Gastrocnemius medialis (tissue), 4 donors: Measurements from ENCODE around the gene PRUNE2. TPM values are rescaled to one million over a fixed set of nuclear protein-coding genes. Genes with fewer than 3 reads are reported as not detected.
"Not testable (repeated sequence)": the region's sequence is repeated elsewhere in the genome, so short reads cannot be mapped to it uniquely, and the experiment has no call there.

Experiments used
- ATAC-seq, 2 donors: fragments of 150-250 bp; one replicate each; pipeline ENCODE4 v1.9.1; 2016
- DNase-seq, 2 donors: peaks; one replicate each; pipeline ENCODE4 v3.0.0-alpha.2; 2019
- H3K27ac ChIP-seq, 4 donors: fragments of 200-600 bp; sonication (generic); 1 replicate in 1 of 4; 2 replicates in 3 of 4; pipeline ENCODE4 v1.5.1; 2016 to 2018; ENCODE audit warnings: mild to moderate bottlenecking in 2 of 4, moderate library complexity in 1 of 4
- H3K27me3 ChIP-seq, 3 donors: fragments of 200-600 bp; sonication (generic) in 2 of 3; 1 replicate in 1 of 3; 2 replicates in 2 of 3; pipeline versions ENCODE4 v1.5.1 to v1.6.0; 2016 to 2019; ENCODE audit warnings: mild to moderate bottlenecking in 1 of 3, moderate library complexity in 1 of 3
- H3K36me3 ChIP-seq, 2 donors: fragments of 200-600 bp; sonication (generic) in 1 of 2; one replicate each; pipeline ENCODE4 v1.5.1; 2017 to 2018
- H3K4me1 ChIP-seq, 2 donors: fragments of 200-600 bp; sonication (generic) in 1 of 2; one replicate each; pipeline ENCODE4 v1.5.1; 2016 to 2017; ENCODE audit warnings: mild to moderate bottlenecking in 2 of 2
- H3K4me3 ChIP-seq, 4 donors: fragments of 200-600 bp; sonication (generic) in 3 of 4; 1 replicate in 1 of 4; 2 replicates in 3 of 4; pipeline ENCODE4 v1.5.1; 2016 to 2019; ENCODE audit warnings: mild to moderate bottlenecking in 2 of 4
- H3K9me3 ChIP-seq, 3 donors: fragments of 200-600 bp; sonication (generic) in 2 of 3; 1 replicate in 1 of 3; 2 replicates in 2 of 3; pipeline ENCODE4 v1.5.1; 2016 to 2019
- CTCF ChIP-seq, 5 experiments: fragments of 450-650 bp in 3 of 5; fragments of 200-600 bp in 2 of 5; sonication (generic) in 2 of 5; IDR thresholded peaks in 4 of 5; conservative IDR thresholded peaks in 1 of 5; 1 replicate in 4 of 5; 2 replicates in 1 of 5; pipeline ENCODE4 v1.5.1; 2016 to 2019; ENCODE audit warnings: antibody characterized with exemption in 5 of 5, mild to moderate bottlenecking in 3 of 5, moderate library complexity in 3 of 5
- POLR2A ChIP-seq, 2 donors: fragments of 450-650 bp; IDR thresholded peaks; one replicate each; pipeline ENCODE4 v1.6.1; 2017; ENCODE audit warnings: antibody characterized with exemption in 2 of 2, mild to moderate bottlenecking in 2 of 2, moderate library complexity in 2 of 2
- in situ Hi-C, 4 donors: fragments of 200-750 bp; cut with MboI; loops; one replicate each; pipeline versions ENCODE4 v1.15.0 to v1.8.0; 2017; ENCODE audit warnings: low sequenced_read_pairs in 4 of 4
- intact Hi-C: fragments of 100-400 bp; cut with DNase I; formaldehyde crosslinking; loops from one replicate; pipeline ENCODE4 v1.15.1; 2023; ENCODE audit warnings: low total_unique reads
- total RNA-seq, 4 donors: library from RNA; depleted of rRNA; stranded (reverse); fragments of >200 nt; gene quantifications; one replicate each; pipeline versions ENCODE4 v1.1.0 to v1.2.3, GENCODE V29; 2016

Gene PRUNE2
- total RNA-seq, 4 donors from 2014 or later: 1.6 to 43.5 (median 11.0) TPM

GRCh38 chr9:76676857-76677256 lies 229.1 kb downstream of the PRUNE2 start:
- Histone ChIP-seq H3K27ac (no peak overlapping the region), H3K4me3 (no peak overlapping the region), H3K36me3 (no peaks in the 10 kb centered on the region), H3K9me3 (no peaks in the 10 kb centered on the region), H3K4me1 (no peaks in the 10 kb centered on the region), H3K27me3 (no peaks in the 10 kb centered on the region)
- in situ Hi-C loops (no loop called here), intact Hi-C loops (no loop called here)
- DNase-seq (no peak), ATAC-seq (no peak)
- TF ChIP-seq CTCF (IDR thresholded peaks at IDR 0.05 in 4 of 5, conservative IDR thresholded peaks at IDR 0.05 in 1 of 5): no peak
- TF ChIP-seq POLR2A (IDR thresholded peaks at IDR 0.05): no peak

- DNase-seq (no peak), ATAC-seq (no peak)
- H3K4me1 ChIP-seq: no peaks in the 10 kb centered on the region
- H3K36me3 ChIP-seq: no peaks in the 10 kb centered on the region
- in situ Hi-C loops (loop anchor here in 1 of 4 donors (10.0 kb wide), 1 partner anchor 63 kb away; no protein-coding TSS in a partner anchor), intact Hi-C loops (loop anchor here (5.0 kb wide), 1 partner anchor 35 kb away; no protein-coding TSS in a partner anchor)
- TF ChIP-seq CTCF (IDR thresholded peaks at IDR 0.05 in 4 of 5, conservative IDR thresholded peaks at IDR 0.05 in 1 of 5) (no peak), POLR2A (IDR thresholded peaks at IDR 0.05) (no peak)
- no peak overlapping the region for H3K4me3 ChIP-seq
- H3K27ac ChIP-seq: no peak overlapping the region
- no peaks in the 10 kb centered on the region for H3K9me3 ChIP-seq
- H3K27me3 ChIP-seq: no peaks in the 10 kb centered on the region
Observed at GRCh38 chr9:76667521-76667957, 238.4 kb downstream of the PRUNE2 start.

GRCh38 chr9:76665966-76666365 lies 239.9 kb downstream of the PRUNE2 start:
- in situ Hi-C loops: loop anchor here in 1 of 4 donors (10.0 kb wide), 1 partner anchor 61 kb away; no protein-coding TSS in a partner anchor

GRCh38 chr9:76665458-76665857 lies 240.5 kb downstream of the PRUNE2 start:
- intact Hi-C loops (loop anchor here (5.0 kb wide), 1 partner anchor 37 kb away; no protein-coding TSS in a partner anchor), in situ Hi-C loops (loop anchor here in 1 of 4 donors (10.0 kb wide), 1 partner anchor 61 kb away; no protein-coding TSS in a partner anchor)
- no peak for DNase-seq

More at GRCh38 chr9:76665966-76666365, 239.9 kb downstream of the PRUNE2 start:
- H3K27ac ChIP-seq, H3K4me1 ChIP-seq, H3K9me3 ChIP-seq, DNase-seq, H3K27me3 ChIP-seq, ATAC-seq, H3K36me3 ChIP-seq, H3K4me3 ChIP-seq: not testable (repeated sequence)
- intact Hi-C loops: loop anchor here (5.0 kb wide), 1 partner anchor 36 kb away; no protein-coding TSS in a partner anchor

GRCh38 chr9:76664120-76664519 lies 241.8 kb downstream of the PRUNE2 start:
- Histone ChIP-seq H3K9me3 (no peaks in the 10 kb centered on the region), H3K27me3 (no peaks in the 10 kb centered on the region), H3K36me3 (no peaks in the 10 kb centered on the region), H3K27ac (no peak overlapping the region), H3K4me1 (no peaks in the 10 kb centered on the region), H3K4me3 (no peak overlapping the region)
- in situ Hi-C loops (loop anchor here in 1 of 4 donors (10.0 kb wide), 1 partner anchor 59 kb away; no protein-coding TSS in a partner anchor), intact Hi-C loops (no loop called here)
- no peak for ATAC-seq
- DNase-seq: no peak
- TF ChIP-seq POLR2A (IDR thresholded peaks at IDR 0.05): no peak
- TF ChIP-seq CTCF (IDR thresholded peaks at IDR 0.05 in 4 of 5, conservative IDR thresholded peaks at IDR 0.05 in 1 of 5): no peak

More at GRCh38 chr9:76665458-76665857, 240.5 kb downstream of the PRUNE2 start:
- H3K9me3 ChIP-seq: no peaks in the 10 kb centered on the region
- no peak for ATAC-seq
- H3K4me1 ChIP-seq: no peaks in the 10 kb centered on the region
- TF ChIP-seq POLR2A (IDR thresholded peaks at IDR 0.05) (no peak), CTCF (IDR thresholded peaks at IDR 0.05 in 4 of 5, conservative IDR thresholded peaks at IDR 0.05 in 1 of 5) (no peak)
- no peak overlapping the region for H3K4me3 ChIP-seq
- H3K27ac ChIP-seq: no peak overlapping the region
- H3K36me3 ChIP-seq: no peaks in the 10 kb centered on the region
- no peaks in the 10 kb centered on the region for H3K27me3 ChIP-seq
